SIG-M5 treated with dmso at 0.1 percent for 504 hours (cell line): ENCODE results near the gene BTBD16.

Source experiments
- DNase-seq: peaks from one replicate; lab custom pipeline; 2025; ENCODE audit not compliant: unreplicated experiment; lab: John Stamatoyannopoulos, UW

BTBD16 gene

DNA sequence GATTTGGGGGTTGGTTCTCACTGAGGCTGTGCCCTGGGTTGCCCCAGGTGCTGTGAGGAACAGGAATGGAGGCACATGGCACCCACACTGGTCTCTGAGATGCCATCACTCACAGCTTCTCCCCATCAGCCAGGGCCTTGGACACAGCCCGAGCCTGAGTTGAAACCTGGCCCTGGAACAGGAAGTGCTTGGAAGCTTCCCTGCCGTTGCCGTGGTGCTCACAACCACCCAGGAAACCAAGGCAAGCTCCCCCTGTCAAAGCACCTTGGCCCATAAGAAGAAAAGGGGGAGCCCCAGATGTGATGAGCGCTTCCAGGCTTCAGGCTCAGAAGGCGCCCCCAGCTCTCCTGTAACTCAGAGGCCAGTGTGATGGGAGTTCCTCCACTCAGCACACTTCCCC lies at the start of gene BTBD16:
BTBD16 (plus strand) TSS at position 221 of the 400 bp plus-strand sequence. CDS start 3,786 bp downstream, outside the sequence.
- DNase-seq, result no peak

GRCh38 chr10:122221958-122222357 lies 49.1 kb upstream of the BTBD16 start:
- no peak for DNase-seq

- no peak for DNase-seq
Measured at GRCh38 chr10:122222638-122223037, 48.5 kb upstream of the BTBD16 start.

GRCh38 chr10:122224159-122224558 lies 46.9 kb upstream of the BTBD16 start:
- DNase-seq, result no peak

GRCh38 chr10:122225330-122225729 lies 45.8 kb upstream of the BTBD16 start:
- no peak for DNase-seq

DNA sequence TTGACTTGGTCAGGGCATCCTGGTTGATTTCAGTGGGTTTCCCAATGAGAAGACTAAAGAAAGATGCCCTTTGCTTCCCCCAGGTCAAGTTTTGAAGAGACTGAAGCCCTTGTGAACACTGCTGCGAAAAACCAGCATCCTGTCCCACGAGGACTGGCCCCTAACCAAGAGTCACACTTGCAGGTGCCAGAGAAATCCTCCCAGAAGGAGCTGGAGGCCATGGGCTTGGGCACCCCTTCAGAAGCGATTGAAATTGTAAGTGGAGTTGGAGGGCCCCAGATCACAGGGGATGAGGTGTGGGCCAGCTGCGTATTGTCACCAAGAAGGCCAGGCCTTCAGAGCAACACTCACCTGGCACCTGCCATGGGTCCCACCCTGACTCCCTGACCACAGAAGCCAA lies 43.3 kb upstream of the BTBD16 start:
- DNase-seq, result no peak

DNA sequence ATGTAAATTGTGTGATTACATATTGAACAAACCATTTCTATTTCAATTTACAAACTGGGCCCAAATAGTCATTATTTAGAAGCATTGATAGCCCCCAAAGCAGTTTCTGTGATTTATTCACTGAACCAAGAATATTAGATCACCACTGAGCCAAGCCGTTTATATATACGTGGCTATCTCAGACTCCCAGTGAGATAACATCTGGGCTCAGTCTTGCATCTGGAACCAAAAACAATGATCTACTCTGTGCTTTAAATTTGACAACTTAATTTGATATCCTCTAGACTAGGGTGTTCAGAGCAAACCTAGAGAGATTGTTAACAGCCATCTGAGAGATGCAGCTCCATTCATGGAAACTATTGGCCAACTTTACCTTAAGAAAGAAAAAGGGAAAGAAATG lies 41.4 kb upstream of the BTBD16 start:
- DNase-seq, result no peak

DNA sequence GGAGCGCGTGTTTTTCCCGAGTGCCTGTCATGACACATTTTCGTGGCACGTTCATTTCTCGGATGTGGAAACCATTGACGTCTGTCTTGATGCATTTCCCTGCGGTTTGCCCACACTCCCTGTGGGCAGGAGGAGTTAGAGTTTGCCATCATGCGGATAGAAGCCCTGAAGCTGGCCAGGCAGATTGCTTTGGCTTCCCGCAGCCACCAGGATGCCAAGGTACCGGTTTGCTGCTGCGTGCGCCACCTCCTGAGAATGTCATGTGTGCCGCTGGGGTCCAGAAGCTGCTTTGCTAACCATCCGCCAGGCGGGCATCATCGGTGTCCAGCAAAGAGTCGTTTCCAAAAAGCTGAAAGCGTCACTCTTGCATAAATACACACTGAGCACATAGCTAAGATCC lies 40.9 kb upstream of the BTBD16 start:
- no peak for DNase-seq

DNA sequence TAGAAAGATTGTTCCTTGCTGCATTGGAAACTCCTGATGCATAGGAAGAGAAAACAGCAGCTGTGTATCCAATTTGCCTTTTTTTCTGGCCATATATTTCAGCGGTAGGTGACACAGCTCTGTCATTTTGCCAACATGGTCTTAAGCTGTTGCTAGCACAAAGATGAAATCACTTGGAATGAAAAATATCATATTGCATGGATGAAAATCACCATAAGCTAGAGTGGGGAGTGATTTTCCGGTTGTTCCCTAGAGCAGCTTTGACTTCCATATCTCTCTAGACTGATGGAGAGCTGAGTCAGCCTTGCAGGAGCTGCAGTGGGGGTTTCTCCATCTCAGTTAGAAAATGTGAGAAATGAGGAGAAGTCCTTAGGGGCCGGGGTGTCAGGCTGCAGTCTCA lies 38.3 kb upstream of the BTBD16 start:
- DNase-seq, result no peak

DNA sequence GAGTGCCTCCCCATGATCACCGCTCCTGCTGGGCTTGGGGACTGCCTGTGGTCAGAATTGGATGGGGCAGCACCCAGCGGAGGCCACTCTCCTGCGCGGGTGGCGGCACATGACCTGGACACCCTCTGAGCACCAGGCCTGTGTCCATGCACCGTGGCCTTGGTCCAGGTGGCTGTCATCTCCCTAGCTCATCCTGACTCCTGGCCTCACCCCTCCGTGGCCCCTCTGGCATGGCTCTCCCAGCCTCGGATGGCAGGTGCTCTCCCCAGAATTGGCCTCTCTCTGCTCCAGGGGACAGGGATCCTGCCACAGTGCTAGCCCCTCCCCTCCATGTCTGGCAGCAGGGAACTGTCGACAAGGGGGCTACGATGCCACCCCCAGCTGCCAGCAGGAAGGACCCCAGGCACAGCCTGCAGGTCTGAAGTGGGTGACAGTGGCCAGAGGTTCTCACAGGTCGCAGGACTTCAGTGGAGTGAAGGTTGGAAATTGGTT lies 37.2 kb upstream of the BTBD16 start:
- DNase-seq, result no peak

DNA sequence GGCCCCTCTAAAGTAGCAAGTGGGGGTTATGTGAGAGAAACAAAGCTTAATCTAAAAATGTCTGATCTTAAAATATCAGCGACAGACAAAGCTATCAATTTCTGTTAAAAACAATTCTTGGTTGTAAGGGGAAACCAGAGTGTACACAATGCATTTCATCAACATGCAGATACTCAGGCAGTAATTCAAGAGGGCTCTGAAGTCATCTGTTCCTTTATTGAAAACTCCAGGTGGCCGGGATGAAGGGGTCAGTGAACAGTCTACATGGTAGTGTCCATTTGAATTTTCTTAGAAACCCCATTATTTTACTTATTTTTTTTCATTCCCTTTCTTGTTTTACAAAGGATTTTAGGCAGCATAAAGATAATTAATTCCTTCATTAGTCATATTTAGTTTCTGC lies 36.7 kb upstream of the BTBD16 start:
- DNase-seq, result no peak

DNA sequence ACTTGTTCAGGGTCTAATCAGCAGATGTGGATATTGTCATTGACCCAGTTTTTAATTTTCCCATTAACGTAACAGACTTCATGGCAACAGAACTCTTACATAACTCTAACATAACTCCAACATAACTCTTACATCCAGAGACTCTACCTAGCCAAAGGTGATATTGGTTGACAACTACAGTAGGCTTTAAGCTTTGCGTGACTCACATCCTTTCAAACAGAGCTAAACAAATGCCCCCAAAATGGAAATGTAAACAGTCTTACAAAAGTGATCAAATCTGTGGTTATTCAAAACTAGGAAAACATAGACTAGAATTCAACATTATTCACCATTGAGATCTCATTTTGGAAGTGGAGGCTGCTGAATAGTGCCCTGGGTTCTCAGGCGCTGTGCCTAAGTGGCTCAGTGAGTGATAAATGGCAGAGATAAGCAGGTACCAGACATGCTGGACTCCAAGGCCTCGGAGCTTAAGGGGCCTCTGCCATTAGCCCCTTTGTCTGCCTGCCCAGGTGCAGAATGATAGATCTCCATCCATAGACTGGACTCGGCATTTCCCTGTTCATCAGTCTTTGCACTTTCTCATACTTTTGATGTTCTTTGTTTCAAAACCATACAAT lies 34.3 kb upstream of the BTBD16 start:
- DNase-seq, result no peak

GRCh38 chr10:122237331-122237990 lies 33.6 kb upstream of the BTBD16 start:
- DNase-seq, result no peak

DNA sequence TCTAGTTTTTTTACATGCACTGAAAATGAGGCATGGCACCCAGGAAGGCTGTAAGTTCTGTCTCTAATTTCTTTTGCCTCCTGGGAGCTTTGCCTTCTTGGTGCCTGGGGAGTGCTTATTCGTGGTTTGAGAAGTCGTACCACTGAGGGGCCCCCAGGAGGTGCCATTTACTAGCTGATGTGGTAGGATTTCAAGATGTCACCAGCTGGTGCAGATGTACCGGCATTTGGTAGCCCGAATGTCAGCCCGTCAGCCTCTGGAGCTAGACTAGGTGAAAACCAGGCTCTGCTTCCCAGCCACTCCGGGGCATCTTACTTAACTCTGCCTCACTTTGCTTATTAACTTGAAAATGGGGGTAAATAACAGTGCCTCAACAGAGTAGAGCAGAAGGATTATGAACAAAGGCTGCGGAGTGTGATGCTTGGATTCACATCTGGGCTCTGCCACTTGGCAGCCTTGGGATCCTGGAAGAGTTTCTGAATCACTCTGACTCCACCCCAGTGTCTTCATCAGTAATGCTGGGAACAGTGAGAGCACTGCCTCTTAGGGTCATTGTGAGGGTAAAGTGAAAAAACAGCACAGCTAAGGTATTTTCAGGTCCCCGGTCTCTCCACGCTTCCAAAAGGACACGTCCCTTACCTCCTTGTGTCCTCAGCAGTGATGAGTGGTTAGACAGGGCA lies 31.4 kb upstream of the BTBD16 start:
- no peak for DNase-seq

- no peak for DNase-seq
Measured at GRCh38 chr10:122240401-122240800, 30.7 kb upstream of the BTBD16 start.

DNA sequence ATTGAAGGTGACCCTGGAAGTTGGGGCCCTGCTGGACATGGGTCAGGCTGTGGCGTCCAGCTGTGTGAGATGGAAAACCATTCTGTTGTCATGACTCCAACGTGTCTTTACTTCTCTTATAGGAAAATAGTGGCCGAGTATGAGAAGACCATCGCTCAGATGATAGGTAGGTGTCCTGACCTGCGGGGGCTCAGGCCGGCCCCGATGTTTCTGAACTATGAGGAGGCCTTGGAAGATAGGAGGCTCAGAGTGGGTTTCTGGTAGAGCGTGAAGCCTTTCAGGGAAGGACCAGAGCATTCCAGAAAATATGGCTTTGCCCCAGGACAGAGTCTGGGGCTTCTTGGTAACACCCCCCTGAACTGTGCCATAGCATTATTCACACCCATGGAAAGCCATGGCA lies 29.3 kb upstream of the BTBD16 start:
- no peak for DNase-seq

DNA sequence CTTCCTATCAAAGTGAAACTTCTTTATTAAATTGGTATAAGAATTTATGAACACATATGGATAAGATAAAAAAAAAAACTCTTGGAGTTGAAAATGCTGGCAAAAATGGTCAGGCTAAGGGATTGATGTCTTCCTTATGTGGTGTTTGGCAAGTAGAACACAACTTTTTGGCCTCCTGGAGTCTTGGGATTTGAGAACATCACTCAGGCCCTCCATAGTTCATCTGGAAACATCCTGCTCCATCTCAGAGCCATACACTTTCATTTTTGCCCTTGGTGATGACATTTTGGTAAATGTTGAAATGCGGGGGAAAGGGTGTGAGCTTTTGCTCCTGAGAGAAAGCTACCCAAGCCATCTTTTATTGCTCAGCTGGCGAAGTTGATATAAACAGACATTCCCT lies 27.5 kb upstream of the BTBD16 start:
- DNase-seq, result no peak

DNA sequence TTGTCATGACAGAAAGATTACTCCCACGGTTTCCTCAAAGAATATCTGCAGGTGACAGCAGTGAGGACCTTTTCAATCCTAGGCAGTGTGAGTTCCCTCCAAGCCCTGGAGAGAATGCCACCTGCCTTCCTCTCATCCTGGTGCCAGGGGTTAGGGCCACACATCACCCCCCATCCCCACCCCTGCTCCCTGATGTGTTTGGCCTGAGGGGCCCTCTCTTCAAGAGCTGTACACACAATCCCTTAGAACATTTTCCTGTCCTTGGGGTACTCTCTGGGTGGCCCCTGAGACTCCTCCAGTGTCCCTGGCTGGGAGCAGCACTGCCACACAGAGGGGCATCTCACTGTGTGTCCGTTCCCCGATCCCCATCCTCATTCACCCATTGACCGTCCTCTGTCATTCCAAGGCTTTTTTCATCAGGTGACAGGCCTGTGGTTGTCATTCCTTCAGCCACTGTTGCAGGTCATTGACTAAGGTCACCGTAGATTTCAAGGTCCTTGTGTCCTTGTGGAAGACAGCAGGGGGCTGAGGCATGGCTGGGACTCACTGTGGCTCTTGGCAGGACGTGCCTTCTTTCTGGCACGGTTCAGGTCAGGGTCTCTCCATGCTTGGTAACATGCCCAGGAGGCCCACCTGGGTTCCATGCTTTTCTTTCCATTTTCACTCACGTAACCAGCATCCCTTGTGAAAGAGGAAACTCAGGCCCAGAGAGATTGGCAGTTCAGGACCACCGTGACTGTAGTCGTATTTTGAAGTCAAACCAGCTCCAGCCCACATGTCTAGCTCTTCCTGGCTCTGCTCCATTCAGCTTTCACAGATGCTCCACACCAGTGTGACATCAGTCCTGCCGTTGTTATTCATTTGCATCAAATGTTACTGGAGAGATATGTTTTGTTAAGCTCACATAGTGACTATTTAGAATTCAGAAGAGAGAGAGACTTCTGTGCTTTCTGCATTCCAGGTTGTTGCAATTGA lies 26.8 kb upstream of the BTBD16 start:
- no peak for DNase-seq

- DNase-seq, result no peak
Measured at GRCh38 chr10:122245136-122245535, 26.0 kb upstream of the BTBD16 start.

DNA sequence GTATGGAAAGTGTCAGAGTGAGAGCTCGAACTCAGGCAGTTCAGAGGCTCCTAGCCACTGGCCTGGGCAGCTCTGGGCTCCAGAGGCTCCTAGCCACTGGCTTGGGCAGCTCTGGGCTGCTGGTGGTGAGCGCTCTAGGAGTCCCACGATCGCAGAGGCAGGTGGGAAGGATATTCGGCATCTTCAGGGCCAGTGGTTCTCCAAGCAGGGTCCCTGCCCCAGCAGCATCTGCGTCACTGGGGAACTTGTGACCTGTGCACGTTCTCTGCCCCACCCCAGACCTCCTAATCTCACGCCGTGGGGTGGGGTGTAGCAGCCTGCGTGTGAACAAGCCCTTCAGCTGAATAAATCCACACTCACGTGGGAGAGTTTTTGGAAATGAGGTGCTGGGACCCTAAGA lies 25.2 kb upstream of the BTBD16 start:
- no peak for DNase-seq
